Cardiac septum (tissue), 1 donor: ENCODE results near the gene ERFE. TPM values are rescaled to one million over a fixed set of nuclear protein-coding genes. Genes with fewer than 3 reads are reported as not detected.
A peak's percentile ranks its signal among the peaks of the same experiment; 100 is the strongest.

Source experiments
- DNase-seq: peaks from one replicate; pipeline ENCODE4 v3.0.0-alpha.2; 2020; ENCODE audit warnings: low spot score
- intact Hi-C: fragments of 100-400 bp; cut with DNase I; formaldehyde crosslinking; loops from one replicate; pipeline ENCODE4 v1.14.0; 2022
- total RNA-seq: library from RNA; stranded (reverse); fragmentation: NEBNext Ultra II Directional; extraction: Animal tissue kit (Norgen Biotek cat#: 25700); gene quantifications from one replicate; pipeline ENCODE4 v1.2.1, GENCODE V29; 2021
- donor health status: DM: no; HTN: no; CAD: no.

Gene ERFE
- total RNA-seq, 1 donor from 2014 or later, result 0.62 TPM

GRCh38 chr2:238136820-238137537 lies 21.8 kb upstream of the ERFE start:
- DNase-seq, result no peak
- intact Hi-C loops, result loop anchor here (5.0 kb wide), 1 partner anchor 75 kb away; the partner anchor contains the start of gene SCLY

- intact Hi-C loops, result loop anchor here (2.0 to 5.0 kb wide), 2 partner anchors 76 to 277 kb away; partner anchors contain the start of gene SCLY
- no peak for DNase-seq
Measured at GRCh38 chr2:238137885-238138284, 20.9 kb upstream of the ERFE start.

- DNase-seq, result peak; percentile 84
- intact Hi-C loops, result loop anchor here (2.0 to 5.0 kb wide), 2 partner anchors 76 to 278 kb away; partner anchors contain the start of gene SCLY
Measured at GRCh38 chr2:238138331-238139195, 20.2 kb upstream of the ERFE start, which contains the start of gene KLHL30. Gene KLHL30 (plus strand): TSS chr2:238138668. CDS start chr2:238140755, 2,087 bp downstream.

GRCh38 chr2:238139196-238140039 lies 19.4 kb upstream of the ERFE start:
- intact Hi-C loops, result loop anchor here (2.0 to 5.0 kb wide), 2 partner anchors 77 to 279 kb away; partner anchors contain the start of gene SCLY
- no peak for DNase-seq

GRCh38 chr2:238140040-238140439 lies 18.7 kb upstream of the ERFE start:
- intact Hi-C loops, result no loop called here
- DNase-seq, result no peak

GRCh38 chr2:238140721-238141540 lies 17.8 kb upstream of the ERFE start:
- DNase-seq, result no peak
- intact Hi-C loops, result no loop called here

- intact Hi-C loops, result no loop called here
- DNase-seq, result no peak
Measured at GRCh38 chr2:238141541-238142318, 17.0 kb upstream of the ERFE start.

- no peak for DNase-seq
Measured at GRCh38 chr2:238142382-238143205, 16.2 kb upstream of the ERFE start.

GRCh38 chr2:238143239-238143951 lies 15.4 kb upstream of the ERFE start:
- intact Hi-C loops, result no loop called here
- DNase-seq, result no peak

More at GRCh38 chr2:238142382-238143205, 16.2 kb upstream of the ERFE start:
- intact Hi-C loops, result no loop called here

GRCh38 chr2:238144262-238144661 lies 14.5 kb upstream of the ERFE start:
- no peak for DNase-seq
- intact Hi-C loops, result no loop called here

- no peak for DNase-seq
- intact Hi-C loops, result no loop called here
Measured at GRCh38 chr2:238145046-238145445, 13.7 kb upstream of the ERFE start.

GRCh38 chr2:238145851-238146250 lies 12.9 kb upstream of the ERFE start:
- DNase-seq, result no peak
- intact Hi-C loops, result no loop called here

- DNase-seq, result no peak
- intact Hi-C loops, result no loop called here
Measured at GRCh38 chr2:238146884-238147544, 11.8 kb upstream of the ERFE start.

GRCh38 chr2:238148981-238149380 lies 9.8 kb upstream of the ERFE start:
- DNase-seq, result no peak
- intact Hi-C loops, result no loop called here

- DNase-seq, result no peak
- intact Hi-C loops, result no loop called here
Measured at GRCh38 chr2:238149841-238150572, 8.8 kb upstream of the ERFE start.
